ENCODE results near the gene ZSCAN10.
A peak's percentile ranks its signal among the peaks of the same experiment; 100 is the strongest.

DNA sequence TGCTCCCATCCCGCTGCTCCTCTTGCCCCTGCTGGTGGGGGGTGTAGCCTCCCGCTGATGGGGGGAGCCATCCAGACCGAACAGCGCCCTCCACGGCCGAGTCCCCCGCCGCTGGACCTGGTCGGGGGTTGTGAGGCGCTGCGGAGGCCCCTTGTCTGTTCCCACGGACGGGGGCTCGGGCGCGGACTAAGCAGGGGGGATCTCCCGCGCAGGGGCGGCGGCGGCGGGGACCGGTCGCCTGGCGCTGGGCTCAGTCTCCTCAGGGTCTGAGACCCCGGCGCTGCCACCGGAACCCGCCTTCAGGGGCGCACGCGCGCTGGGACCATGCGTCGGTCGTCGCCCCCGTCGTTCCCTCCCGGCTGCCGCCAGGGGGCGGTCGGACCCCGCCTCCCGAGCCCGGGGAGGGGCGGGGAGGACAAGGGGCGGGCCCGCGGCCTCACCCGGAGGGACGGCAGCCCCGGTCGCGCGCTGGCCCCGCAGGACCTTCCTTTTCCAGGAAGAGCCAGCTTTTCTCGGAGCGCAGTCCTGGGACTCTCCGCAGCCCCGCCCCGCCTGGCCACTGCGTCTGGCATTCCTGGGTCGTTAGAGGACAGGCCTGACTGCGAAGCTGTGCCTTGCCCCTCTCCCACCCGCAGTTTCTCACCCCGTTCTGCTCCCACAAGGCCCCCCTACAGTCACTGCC, 39.9 kb downstream of the ZSCAN10 start:
- peak; percentile 62 for TF ChIP-seq CTCF (conservative IDR thresholded peaks at IDR 0.05; ENCODE audit: low read depth, low read length)
- no peak for TF ChIP-seq EZH2 (IDR thresholded peaks at IDR 0.05; ENCODE audit: low read length, unreplicated experiment)
- no peak for TF ChIP-seq EZH2phosphoT487 (IDR thresholded peaks at IDR 0.05; ENCODE audit: borderline replicate concordance, low read length)

All from PC-3 (cell line).